Activated naive CD4-positive, alpha-beta T cell treated with Interleukin-2 at 50 U/mL for 16 hours (primary cell): ENCODE data around the gene SLC29A2.
A peak's percentile ranks its signal among the peaks of the same experiment; 100 is the strongest.
"Not testable (repeated sequence)": the region's sequence is repeated elsewhere in the genome, so short reads cannot be mapped to it uniquely, and the experiment has no call there.

ENCODE experiments used
- DNase-seq: peaks from one replicate; pipeline ENCODE4 v3.0.0-alpha.2; 2020

Gene SLC29A2

GRCh38 chr11:66371627-66372415 is at the start of gene SLC29A2:
SLC29A2 (minus strand) TSS chr11:66371760; CDS start chr11:66371591, 169 bp downstream.
- peak; percentile 79 for DNase-seq

- DNase-seq = no peak
Observed at GRCh38 chr11:66420671-66421476, 49.3 kb upstream of the SLC29A2 start, which contains the start of gene NPAS4. NPAS4 (plus strand) TSS chr11:66421035; CDS start chr11:66421180, 145 bp downstream.

GRCh38 chr11:66419825-66420224 is 48.3 kb upstream of the SLC29A2 start:
- no peak for DNase-seq

- no peak for DNase-seq
Observed at GRCh38 chr11:66418986-66419308, 47.4 kb upstream of the SLC29A2 start.

GRCh38 chr11:66418168-66418985 is 46.8 kb upstream of the SLC29A2 start:
- DNase-seq = peak; percentile 69

DNA sequence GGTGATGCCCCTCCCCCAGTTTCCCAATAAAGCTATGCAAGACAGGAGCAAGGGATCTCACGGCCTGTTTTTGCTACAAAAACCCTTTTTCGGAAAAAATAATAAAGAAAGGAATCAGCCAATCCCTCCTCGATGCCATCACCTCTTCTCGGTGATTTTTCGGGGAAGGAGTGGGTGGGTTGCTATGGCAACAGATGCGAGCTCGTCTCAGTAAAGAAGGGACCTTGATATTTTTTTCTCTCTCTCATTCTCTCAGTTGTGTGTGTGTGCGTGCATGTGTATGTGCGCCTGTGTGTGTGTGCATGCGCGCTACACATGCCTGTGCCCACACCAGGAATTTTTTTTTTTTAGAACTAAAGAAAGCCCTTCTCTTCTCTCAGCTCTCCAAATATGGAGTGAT is 45.4 kb upstream of the SLC29A2 start:
- peak; percentile 18 for DNase-seq

DNA sequence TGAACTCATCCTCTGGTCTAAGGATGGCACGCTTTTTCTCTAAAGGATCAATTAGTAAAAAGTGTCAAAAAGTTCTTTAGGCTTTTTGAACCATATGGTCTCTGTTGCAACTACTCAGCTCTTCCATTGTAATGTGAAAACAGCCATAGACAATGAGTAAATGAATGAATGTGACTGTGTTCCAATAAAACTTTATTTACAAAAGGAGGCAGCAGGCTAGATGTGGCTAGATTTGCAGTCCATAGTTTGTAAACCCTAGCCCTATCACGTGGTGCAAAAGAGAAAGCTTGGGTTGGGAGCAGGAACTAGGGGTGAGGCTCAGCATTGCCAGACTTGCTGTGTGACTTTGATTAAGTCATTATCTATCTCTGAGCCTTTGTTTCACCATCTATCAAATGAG is 43.9 kb upstream of the SLC29A2 start:
- no peak for DNase-seq

- no peak for DNase-seq
Observed at GRCh38 chr11:66414120-66414934, 42.8 kb upstream of the SLC29A2 start.

DNA sequence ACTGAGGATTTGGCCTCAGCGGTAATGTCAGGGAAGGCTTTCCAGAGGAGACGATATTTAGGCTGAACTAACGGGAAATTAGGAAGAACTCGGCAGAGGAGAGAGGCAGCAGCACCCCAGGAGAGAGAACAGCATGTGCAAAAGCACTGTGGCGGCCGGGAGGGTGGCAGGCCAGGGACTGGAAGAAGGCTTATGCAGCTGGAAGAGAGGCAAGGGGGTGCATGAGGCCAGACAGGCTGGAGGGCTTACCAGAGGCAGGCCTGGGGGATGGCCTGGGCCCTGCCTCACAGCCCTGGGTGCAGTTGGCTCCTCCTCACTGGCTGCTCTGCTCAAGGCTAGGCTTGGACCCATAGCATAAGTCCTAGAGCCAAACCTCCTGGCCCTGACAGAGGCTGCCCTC is 41.6 kb upstream of the SLC29A2 start:
- no peak for DNase-seq

DNA sequence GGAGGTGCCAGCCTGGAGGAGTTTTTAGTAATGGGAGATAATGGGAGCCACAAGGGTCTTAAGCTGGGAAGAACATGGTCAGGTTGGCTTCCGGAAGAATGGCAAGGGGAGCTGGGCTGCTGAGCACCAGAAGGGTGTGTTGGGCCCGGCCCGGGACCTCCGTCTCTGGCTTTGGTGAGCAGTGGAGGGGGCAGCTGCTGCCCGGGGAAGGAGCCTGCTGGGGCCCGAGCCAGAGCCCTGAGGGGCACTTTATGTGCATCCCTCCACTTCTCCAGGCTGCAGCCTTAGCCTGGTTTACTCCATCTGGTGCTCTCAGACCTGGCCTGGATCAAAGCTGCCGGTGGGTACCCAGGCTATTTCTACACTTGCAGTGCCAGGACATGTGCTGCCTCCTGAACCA is 40.5 kb upstream of the SLC29A2 start:
- DNase-seq = no peak

- no peak for DNase-seq
Observed at GRCh38 chr11:66411323-66411722, 39.8 kb upstream of the SLC29A2 start.

GRCh38 chr11:66410191-66410590 is 38.6 kb upstream of the SLC29A2 start:
- no peak for DNase-seq

DNA sequence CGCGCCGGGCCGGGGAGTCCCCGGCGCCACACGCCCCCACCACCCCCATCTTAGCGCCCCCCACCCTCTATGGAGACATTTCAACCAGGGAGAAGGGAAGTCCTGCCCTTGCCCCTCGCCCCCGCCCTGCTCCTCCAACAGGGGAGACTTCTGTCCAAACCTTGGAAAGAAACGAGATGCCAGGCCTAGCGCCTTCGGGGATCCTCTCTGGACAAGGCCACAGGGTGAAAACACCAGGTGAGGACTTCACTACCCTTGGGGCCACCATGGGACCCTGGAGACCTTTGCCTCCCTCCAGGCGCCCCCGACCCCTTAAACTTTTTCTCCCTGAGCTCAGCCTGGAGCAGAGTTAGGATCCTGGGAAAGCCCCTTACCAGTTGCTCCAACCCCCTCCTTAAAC is 37.7 kb upstream of the SLC29A2 start:
- no peak for DNase-seq

DNA sequence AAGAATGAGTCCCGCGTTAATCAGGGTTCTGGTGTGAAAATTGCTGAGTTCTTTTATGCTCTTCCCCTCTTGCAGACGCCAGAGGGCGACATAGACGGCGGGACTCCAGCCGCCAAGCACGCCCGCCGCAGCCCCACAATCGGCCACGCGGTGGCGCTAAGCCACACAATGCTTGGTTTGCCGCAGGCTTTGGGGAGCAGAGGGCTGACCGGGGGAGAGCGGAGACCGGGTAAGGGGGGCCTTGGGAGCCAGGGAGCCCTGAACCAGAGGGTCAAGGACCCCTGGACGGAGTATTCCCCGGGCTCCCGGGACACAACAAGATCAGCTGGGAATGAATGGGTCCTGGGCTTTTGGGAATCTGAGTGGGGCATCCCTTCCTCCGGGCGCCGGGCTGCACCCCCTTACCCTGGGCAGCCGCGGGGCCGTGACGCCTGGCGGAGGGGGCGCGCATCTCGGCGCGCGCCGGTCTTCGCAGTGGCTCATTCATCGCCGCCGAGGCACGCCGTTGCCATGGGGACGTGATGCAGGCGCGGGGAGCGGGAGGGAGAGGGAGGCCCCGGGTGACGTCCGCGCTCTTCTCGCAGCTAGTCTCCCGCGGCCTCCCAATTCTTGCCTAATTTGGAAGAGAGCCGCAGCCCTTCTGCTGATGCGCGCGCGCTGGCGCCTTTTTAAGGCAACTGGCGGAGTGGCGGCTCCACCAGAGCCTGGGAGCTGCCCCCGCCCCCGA is 37.1 kb upstream of the SLC29A2 start:
- peak; percentile 94 for DNase-seq

- no peak for DNase-seq
Observed at GRCh38 chr11:66407651-66408050, 36.1 kb upstream of the SLC29A2 start.

DNA sequence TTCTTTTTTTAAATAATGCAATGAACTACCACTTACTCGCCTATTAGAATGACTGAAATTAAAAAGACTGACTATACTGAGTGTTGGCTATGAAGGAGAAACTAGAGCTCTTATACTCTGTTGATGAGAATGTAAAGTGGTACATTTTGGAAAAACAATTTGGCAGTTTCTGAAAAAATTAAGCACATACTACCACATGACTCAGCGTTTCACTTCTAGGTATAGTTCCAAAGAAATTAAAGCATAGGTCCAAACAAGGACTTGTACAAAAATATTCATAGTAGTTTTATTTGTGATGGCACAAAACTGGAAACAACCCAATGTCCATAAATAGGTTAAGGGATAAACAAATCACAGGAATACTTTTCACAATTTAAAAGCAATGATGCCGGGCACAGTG is 22.4 kb upstream of the SLC29A2 start:
- no peak for DNase-seq

- no peak for DNase-seq
Observed at GRCh38 chr11:66391322-66391721, 19.8 kb upstream of the SLC29A2 start.

DNA sequence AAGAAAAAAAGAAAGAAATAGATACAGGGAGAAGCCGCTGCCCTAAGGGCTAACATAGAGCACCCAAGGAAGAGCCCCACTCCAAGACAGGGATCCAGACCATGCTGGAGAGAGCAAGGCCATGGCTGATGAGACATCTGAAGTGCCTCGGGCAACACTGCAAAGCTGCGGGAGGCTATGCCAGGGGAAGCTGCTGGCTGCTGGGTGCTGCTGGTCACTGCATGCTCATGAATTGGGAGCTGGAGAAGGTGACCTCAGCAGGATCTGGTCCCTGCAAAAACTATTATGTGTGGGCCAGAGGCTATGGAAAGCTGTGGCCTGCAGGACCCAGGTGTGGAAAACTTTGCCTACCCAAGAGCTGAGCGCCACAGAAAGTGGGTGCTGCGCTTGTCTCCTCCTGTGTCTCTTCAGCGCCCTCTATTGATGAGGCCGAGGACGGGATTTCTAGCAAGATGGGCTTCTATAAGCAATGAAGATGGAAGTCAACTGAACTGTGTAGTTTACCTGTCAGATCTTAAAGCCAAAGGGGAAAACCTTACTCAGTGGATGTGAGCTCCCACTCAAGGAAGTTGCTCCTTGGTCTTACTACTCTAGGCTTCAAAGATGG is 17.3 kb upstream of the SLC29A2 start:
- DNase-seq = peak; percentile 71

GRCh38 chr11:66386171-66387069 is 14.9 kb upstream of the SLC29A2 start:
- DNase-seq = peak; percentile 83

DNA sequence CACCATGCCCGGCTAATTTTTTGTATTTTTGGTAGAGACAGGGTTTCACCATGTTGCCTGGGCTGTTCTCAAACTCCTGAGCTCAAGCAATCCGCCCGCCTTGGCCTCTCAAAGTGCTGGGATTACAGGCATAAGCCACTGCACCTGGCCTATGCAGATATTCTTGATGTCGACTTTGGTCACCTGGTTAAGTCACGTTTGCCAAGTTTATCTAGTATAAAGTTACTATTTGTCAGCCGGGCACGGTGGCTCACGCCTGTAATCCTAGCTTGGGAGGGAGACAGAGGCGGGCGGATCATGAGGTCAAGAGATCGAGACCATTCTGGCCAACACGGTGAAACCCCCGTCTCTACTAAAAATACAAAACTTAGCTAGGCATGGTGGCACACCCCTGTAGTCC is 12.8 kb upstream of the SLC29A2 start:
- not testable (repeated sequence) for DNase-seq
